Measurements from ENCODE around the gene APCDD1L. TPM values are rescaled to one million over a fixed set of nuclear protein-coding genes. Genes with fewer than 3 reads are reported as not detected.

APCDD1L gene
- total and polyA plus RNA-seq, 4 donors = 0.04 TPM; not detected in 3

DNA sequence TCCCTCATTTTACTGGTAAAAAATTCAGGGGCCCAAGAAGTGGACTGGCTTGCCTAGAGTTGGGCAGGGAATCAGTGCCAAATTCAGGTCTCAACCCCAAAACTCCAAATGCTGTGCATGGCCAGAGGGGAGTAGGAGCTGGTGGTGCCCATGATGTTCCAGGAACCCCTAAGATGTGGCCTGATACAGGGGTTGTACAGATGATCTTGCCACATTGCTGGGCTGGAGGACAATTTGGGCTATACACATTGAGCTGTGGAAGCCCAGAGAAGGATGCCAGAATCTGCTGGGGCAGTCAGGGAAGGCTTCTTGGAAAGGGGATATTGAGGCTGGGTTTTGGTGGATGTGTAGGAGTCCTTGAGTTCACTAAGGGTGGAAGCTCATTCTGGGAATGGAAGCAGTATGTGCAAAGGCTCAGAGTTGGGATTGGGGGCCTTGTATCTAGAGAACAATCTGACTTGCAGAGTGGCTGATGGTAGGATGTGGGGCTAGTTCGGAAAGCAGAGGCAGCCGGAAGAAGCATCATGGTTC, 38.0 kb upstream of the APCDD1L start:
- Histone ChIP-seq H3K4me1 (ENCODE audit: control insufficient read depth in 4 of 4, insufficient read depth in 4 of 4, low read length in 3 of 4) (no peaks in the 10 kb centered on the region), H3K27me3 (ENCODE audit: control insufficient read depth in 4 of 4, insufficient read depth in 4 of 4, low read length in 3 of 4) (peaks cover 0 to 2% (median 0%) of the 10 kb centered on the region in 4 donors), H3K36me3 (ENCODE audit: control insufficient read depth in 4 of 4, insufficient read depth in 3 of 4, low read depth in 1 of 4, low read length in 3 of 4) (no peaks in the 10 kb centered on the region), H3K4me3 (ENCODE audit: low read depth in 1 of 3, low read length in 3 of 3) (no peak overlapping the region), H3K9ac (ENCODE audit: low read depth in 1 of 2, low read length in 2 of 2) (no peak overlapping the region), H3K27ac (ENCODE audit: low read depth in 1 of 2, low read length in 2 of 2) (no peak overlapping the region), H3K9me3 (ENCODE audit: control insufficient read depth in 4 of 4, low read length in 3 of 4) (no peaks in the 10 kb centered on the region)
- no peak for DNase-seq (ENCODE audit: low spot score)
- TF ChIP-seq GABPA (IDR thresholded peaks at IDR 0.05 in 1 of 2, conservative IDR thresholded peaks at IDR 0.05 in 1 of 2) = no peak
- TF ChIP-seq REST (IDR thresholded peaks at IDR 0.05) = no peak
- no peak for TF ChIP-seq HNF4A (conservative IDR thresholded peaks at IDR 0.05)
- no peak for TF ChIP-seq SP1 (IDR thresholded peaks at IDR 0.05)
- no peak for TF ChIP-seq NR2F2 (IDR thresholded peaks at IDR 0.05)
- TF ChIP-seq, protein P1, sequence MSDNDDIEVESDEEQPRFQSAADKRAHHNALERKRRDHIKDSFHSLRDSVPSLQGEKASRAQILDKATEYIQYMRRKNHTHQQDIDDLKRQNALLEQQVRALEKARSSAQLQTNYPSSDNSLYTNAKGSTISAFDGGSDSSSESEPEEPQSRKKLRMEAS (IDR thresholded peaks at IDR 0.05) = no peak
- no peak for TF ChIP-seq CTCF (IDR thresholded peaks at IDR 0.05; ENCODE audit: low read depth, low read length, missing input control)
- no peak for TF ChIP-seq ZBTB33 (IDR thresholded peaks at IDR 0.05)
- no peak for TF ChIP-seq JUND (IDR thresholded peaks at IDR 0.05)
- no peak for TF ChIP-seq RAD21 (IDR thresholded peaks at IDR 0.05)
- no peak for TF ChIP-seq RXRA (IDR thresholded peaks at IDR 0.05)
- TF ChIP-seq HNF4G (IDR thresholded peaks at IDR 0.05) = no peak
- no peak for TF ChIP-seq EGR1 (IDR thresholded peaks at IDR 0.05; ENCODE audit: low read depth in 2 of 2)
- TF ChIP-seq, protein P2, sequence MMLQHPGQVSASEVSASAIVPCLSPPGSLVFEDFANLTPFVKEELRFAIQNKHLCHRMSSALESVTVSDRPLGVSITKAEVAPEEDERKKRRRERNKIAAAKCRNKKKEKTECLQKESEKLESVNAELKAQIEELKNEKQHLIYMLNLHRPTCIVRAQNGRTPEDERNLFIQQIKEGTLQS (IDR thresholded peaks at IDR 0.05) = no peak
- no peak for TF ChIP-seq FOXA2 (IDR thresholded peaks at IDR 0.05)
- 90% methylated on average over 2 of the region's 2 CpGs for WGBS
